ENCODE results near the gene ATP11C.
"Not testable (repeated sequence)": the region's sequence is repeated elsewhere in the genome, so short reads cannot be mapped to it uniquely, and the experiment has no call there.

ATP11C gene

DNA sequence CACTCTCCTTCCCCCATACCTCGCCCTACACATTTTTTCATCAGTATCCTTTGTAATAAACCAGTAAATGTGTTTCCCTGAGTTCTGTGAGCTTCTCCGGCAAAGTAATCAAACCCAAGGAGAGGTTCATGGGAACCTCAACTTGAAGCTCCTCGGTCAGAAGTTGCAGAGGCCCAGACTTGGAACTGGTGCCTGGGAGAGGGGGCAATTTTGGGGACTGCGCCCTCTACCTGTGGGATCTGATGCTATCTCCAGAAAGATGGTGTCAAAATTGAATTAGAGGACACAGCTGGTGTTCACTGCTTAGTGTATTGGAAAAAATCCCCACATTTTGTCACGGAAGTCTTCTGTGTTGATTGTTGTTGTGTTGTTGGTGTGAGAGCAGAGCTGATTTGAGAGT lies 70.6 kb downstream of the ATP11C start:
- DNase-seq (ENCODE audit: low read depth in 2 of 2, low spot score in 1 of 2) = no peak

DNA sequence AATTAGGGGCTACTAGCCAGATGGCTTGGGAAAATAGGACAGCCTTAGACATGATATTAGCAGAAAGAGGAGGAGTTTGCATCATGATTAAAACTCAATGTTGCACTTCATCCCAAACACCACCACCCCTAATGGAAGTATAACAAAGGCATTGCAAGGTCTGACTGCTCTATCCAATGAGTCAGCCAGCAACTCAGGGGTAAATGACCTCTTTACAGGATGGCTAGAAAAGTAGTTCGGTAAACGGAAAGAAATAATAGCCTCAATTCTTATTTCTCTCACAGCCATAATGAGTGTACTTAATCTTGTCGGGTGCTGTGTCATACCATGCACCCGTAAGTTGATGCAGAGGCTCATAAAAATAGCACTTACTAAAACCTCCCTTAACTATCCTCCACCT lies 76.0 kb downstream of the ATP11C start:
- not testable (repeated sequence) for DNase-seq (ENCODE audit: low read depth in 2 of 2, low spot score in 1 of 2)

DNA sequence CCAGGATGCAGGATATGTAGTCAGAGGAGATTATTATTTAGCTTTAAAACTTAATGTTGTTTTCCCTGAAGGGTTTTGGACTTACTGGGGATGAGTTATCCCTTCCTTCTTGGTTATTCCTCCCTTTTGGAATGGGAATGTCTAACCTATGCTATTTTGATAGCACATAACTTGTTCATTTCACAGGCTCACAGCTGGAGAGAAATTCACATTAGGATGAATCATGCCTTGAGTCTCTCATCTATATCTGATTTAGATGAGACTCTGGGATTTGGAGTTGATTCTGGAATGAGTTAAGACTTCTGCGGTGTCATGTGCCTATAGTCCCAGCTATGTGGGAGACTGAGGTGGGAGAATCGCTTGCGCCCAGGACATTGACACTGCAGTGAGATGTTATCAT lies 81.1 kb downstream of the ATP11C start:
- no peak for DNase-seq (ENCODE audit: low read depth in 2 of 2, low spot score in 1 of 2)

DNA sequence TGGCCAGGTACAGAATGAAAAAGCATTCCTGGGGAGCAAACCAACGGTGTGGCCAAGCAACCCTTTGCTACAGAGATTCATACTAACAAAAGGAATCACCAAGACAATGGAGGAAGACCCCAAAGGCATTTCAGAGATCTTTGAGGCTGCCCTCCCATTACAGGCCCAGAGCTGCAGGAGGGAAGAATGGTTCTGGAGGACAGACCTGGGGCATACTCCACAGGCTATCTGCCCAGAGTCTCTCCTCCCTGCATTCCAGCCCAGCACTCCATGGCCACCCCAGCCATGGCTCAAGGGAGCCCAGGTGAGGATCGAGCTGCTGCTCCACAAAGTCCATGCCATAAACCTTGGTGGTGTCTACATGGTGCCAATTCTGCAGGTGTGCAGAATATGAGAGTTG lies 81.9 kb downstream of the ATP11C start:
- DNase-seq (ENCODE audit: low read depth in 2 of 2, low spot score in 1 of 2) = no peak

DNA sequence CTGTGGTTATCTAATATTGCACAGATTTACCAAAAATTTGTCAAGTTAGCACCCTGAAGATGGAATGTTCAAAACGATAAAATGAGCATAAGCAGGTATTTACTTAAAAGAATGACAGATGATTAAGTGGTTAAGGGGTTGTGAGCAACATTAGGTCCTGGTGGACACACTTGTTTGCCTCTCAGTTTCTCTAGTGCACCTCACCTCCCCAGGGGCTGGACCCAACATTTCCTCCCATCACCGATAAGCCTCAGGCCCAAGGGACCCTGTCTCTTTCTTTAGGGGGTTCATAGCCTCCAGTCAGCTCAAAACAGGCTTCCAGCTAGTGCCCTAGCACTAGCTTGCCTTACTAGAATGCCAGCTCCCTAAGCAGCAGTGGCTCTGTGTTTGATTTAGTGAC lies 88.0 kb downstream of the ATP11C start:
- DNase-seq (ENCODE audit: low read depth in 2 of 2, low spot score in 1 of 2) = no peak

DNA sequence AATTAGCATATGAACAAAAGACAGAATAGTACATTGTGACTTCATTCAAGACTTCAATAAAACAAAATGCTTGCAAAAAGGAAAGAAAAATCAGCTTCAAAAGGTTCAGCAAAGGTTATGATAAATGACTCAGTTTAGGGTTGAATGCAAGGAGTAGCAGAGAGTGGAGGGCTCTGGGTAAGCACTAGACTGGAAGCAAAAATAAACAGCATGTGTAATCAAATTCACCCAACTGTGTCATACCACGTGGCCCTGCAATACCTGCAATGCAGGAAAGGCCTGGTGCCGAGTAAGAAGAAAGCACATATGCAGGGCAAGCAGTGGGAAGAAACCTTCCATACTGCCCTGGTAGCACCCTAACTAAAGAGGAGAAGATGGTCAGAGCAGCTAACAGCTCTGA lies 88.7 kb downstream of the ATP11C start:
- DNase-seq (ENCODE audit: low read depth in 2 of 2, low spot score in 1 of 2) = no peak

DNA sequence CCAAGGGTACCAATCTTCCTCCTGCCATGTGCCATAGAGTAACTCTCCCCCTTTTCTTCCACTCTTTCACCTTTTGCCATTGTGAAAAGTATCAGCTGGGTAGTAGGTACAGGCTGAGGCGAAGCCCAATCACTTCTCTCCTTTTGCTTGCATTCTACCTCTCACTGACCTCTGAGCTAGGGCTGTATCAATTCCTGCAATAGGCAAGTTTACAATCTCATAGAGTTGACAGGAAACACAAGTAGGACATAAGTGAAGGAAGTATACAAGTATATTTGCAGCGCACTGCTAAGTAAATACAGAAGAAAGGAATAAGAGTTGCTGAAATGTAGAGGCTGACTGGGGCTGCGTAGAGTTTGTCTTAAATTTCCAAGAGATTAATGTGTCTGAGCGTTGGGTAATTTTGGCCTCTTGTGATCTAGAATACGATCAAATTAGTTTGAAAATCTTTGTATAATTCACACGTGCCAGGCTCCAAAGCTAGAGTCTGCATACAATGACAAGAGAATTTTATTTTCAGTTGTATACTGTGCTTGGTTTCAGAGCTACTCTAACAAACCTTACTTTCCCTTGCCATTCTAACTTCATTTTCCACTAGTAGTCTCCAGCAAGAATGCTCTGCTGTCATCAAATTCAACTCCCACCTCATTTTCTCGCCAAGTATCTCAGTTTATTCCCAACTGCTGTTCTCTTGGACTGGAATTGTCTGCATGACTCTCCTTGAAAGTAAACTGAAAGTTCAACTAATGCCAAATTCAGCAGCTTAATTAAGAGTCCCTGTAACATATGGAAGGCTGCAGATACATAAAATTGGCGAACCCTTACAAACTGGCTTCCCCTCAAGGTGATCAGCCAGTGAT lies 90.3 kb downstream of the ATP11C start:
- DNase-seq (ENCODE audit: low read depth in 2 of 2, low spot score in 1 of 2) = no peak

DNA sequence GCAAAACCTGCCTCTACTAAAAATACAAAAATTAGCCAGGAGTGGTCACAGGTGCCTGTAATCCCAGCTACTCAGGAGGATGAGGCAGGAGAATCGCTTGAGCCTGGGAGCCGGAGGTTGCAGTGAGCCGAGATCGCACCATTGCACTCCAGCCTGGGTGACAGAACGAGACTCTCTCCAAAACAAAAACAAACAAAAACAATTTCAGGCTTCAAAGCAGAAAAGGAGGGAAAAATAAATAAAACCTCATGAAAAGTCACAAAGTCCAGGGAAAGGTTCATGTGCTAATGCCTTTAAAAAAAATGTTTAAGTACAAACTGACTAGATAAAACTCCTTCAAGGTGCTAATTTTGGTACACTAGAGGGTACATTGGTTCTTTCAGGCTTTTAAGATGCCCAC lies 96.5 kb downstream of the ATP11C start:
- DNase-seq (ENCODE audit: low read depth in 2 of 2, low spot score in 1 of 2) = not testable (repeated sequence)

DNA sequence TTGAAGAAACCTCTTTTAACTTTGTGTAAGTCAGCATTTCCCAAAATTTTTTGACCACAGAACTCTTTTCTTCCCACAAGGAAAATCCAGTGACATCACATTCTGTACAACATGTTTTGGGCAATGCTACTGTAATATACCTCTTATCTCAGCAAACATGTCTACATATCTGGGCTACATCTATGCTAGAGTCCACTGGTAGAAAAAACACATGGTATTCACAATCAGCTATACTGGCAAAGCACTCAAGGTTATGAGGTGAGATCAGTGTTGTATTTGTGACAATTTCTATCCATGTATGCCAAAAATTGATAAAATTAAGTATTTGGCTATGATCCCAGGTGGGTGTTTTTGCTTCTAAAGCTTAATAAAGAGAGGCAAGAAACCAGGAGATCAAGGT lies 98.0 kb downstream of the ATP11C start:
- no peak for DNase-seq (ENCODE audit: low read depth in 2 of 2, low spot score in 1 of 2)

DNA sequence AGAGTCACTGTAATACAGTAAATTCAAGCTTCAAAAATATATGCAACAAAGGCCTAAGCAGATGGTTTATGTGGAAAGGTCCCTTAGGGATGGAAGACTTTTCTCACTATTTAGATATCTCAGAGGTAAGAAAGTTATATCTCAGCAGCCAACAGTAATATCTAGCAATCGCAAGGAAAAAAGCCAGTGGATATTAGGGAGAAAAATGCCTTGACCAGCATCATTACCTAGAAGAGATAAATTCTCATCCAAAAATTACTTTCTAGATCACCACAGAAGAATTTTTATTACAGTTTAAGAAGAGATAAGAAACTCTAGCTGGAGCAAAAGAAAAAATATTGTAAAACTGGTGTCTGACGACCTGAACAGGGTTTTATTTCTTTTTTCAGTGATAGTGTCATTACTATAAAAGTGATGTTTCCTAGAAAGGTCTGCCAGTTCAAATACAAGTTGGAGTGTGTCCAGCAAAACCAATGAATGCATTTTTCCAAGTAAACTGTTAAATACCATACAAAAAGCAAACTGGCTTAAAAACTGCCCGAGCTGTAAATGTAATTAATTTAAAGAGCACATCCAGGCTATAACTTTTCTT lies 100.0 kb downstream of the ATP11C start:
- DNase-seq (ENCODE audit: low read depth in 2 of 2, low spot score in 1 of 2) = no peak

DNA sequence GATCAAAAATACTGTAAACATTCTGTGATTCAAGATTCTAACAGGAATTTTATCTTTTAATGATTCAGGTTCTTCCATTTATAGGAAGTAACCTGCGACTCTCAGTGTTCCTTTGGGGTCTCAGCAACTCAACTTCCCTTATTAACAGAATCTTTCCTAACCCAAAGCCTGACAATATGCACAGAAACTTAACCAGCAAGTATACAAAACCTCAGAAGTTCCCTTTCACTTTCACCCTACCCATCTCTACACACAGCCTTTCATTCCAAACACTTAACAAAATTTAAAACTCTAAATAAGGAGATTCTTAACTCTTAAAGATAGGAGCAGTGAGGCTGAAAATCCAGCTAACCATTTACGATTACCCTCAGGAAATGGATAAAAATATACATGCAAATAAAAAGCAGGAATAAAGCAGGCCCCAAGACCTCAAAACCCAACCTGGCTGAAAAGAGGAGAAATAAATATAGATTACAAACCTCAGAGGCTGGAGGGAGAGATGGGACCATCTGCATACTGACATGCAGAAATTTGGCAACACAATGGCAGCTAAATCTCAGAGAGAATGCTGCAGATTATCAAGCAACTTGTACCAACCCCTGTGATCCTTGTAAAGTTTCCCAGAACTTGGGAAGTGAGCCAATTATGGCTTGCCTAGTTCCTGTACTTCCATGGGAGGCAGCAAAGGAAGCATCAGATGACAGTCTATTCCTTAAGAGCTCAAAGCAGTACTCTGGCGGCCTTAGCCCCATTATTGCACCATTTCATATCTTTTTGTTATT lies 101.0 kb downstream of the ATP11C start:
- DNase-seq (ENCODE audit: low read depth in 2 of 2, low spot score in 1 of 2) = no peak

DNA sequence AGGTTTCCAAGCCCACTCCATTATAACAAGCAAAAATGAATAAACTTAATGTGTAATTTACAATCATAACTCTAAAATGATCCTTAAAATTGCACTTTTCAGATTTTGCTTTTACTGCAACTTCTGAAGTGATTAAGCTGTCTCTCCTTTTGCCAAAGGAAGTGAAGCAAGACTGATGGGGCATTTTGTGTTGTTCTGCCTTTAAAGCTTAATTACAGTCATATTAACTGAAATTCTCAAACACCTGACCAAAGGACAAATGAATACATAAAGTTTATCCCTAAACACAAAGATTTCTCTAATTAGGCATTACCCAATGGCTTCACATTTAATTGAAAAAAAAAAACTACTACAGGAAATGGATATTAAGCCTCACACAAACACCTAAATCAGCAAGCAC lies 101.8 kb downstream of the ATP11C start:
- DNase-seq (ENCODE audit: low read depth in 2 of 2, low spot score in 1 of 2) = no peak

DNA sequence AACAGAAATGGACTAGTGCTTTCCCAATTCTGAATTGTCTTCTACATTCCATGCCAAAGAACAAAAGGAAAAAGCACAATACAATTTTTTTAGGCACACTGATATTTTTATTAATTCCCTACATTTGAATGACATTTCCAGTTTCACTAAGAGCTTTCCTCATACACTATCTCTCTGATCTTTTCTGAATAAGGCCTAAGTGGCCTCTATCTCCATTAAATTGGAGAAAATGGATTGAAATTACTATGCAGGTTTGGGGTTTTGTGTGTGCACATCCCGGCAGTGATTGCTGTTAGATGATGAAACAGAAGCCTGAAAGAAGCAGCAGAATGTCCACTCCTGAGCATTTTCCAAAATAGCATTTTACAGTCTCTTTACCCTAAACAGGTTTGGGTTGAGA lies 104.0 kb downstream of the ATP11C start:
- DNase-seq (ENCODE audit: low read depth in 2 of 2, low spot score in 1 of 2) = no peak

DNA sequence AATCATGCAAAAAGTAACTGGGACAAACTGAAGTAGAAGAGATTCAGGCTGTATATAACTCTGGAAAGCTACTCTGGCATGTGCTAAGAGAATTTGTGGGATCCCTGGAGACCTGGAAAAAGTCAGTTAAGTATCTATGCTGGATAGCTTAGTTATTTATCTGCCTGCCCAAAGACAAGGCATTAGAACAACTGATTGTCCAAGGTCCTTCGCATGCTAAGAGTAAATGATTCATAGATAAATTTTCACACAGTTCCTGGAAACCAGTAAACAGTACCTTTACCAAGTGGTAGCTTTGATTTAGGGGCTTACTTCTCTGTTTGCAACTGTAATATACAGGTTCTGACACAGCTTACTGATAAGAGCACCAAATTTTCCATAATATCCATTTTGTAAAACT lies 104.8 kb downstream of the ATP11C start:
- DNase-seq (ENCODE audit: low read depth in 2 of 2, low spot score in 1 of 2) = no peak

DNA sequence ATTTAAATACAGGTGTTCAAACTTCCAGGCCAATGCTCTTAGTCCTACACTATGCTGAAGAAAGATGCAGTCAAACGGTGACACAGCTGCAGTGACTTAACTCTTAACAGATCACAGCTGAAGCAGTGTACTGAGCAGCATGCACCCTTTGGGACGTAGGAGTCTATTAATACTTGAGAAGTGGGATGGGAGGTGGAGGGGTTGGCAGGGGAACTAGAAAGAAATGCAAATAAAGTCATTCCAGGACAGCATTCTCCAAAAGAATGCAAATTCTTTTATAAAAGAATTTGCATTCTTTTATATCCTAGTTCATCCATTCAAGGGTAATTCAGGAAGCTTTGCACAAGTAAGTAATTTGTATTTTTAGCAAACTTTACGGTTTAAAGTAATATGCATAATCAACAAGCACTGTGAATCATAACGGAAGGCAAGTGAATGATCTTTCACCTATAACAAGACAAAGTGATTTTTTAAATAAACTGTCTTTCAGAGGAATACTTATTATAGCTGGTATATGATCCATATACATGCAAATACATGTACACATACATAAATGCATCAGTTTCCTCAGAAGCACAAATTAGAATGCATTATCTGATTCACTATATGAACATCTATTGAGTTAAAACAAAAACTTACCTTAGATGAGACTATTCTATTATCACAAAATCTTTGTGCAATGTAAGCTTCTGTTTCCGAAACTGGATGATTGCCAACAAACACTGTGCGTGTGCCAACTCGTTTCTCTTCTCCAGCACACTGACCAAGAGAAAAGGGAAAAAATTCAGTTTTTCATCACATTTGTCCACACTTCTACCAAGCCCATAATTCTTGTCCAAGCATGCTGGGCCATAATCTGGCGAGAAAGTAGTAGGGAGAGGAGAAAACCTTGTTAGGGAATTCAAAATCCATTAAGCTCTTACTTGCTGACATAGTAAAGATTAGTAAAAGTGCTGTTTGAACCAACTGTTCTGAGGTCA lies 106.5 kb downstream of the ATP11C start:
- no peak for DNase-seq (ENCODE audit: low read depth in 2 of 2, low spot score in 1 of 2)

DNA sequence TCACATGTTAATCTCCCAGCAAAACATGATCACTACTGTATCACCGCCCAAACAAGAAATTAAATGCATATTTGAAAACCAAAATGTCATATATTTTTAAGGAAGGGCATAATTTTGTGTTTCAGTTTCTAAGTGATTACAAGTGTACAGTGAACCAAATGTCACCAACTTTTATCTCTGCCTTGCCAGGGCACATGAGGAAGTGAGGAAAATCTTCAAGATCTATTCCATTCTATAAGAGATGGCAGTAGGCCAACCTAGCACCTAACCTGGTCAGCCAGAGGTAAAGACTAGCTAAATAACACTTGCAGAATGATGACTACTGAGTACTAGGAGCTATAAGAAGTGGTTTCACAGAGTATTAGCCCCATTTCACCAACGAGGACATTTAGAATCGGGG lies 107.2 kb downstream of the ATP11C start:
- DNase-seq (ENCODE audit: low read depth in 2 of 2, low spot score in 1 of 2) = no peak

DNA sequence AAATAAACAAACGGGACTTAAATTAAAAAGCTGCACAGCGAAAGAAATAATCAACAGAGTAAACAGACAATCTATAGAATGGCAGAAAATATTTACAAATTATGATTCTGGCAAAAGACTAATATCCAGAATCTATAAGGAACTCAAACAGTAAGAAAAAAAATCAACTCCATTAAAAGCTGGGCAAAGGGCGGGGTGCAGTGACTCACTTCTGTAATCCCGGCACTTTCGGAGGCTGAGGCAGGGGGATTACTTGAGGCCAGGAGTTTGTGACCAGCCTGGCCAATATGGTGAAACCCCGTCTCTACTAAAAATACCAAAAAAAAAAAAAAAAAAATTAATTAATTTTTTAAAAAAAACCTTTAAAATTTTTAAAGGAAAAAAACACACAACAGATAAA lies 109.0 kb downstream of the ATP11C start:
- DNase-seq (ENCODE audit: low read depth in 2 of 2, low spot score in 1 of 2) = no peak

DNA sequence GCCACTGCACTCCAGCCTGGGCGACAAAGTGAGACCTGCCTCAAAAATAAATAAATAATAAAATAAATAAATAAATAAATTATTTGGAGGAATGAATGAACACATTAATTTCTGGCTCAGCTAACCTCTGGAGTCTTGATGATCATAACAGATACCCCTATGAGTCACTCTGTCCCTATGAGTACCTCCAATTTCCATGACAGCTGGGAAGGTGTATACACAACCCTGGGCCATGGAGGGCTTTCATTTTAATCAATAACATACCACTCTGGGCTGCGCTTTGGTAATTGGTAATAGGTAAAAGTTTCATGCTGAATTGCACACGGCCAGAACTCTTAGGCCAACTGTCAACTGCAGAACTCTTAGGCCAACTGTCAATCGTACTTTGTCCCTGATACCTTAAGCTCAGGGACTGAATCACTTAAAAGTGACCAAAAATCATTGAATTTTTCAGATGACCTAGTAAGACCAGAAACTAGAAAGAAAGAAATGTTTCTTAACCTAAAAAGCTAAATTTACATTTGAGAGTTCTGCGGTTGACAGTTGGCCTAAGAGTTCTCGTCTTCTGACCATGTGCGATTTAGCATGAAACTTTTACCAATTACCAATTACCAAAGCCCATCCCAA lies 112.4 kb downstream of the ATP11C start:
- DNase-seq (ENCODE audit: low read depth in 2 of 2, low spot score in 1 of 2) = no peak

DNA sequence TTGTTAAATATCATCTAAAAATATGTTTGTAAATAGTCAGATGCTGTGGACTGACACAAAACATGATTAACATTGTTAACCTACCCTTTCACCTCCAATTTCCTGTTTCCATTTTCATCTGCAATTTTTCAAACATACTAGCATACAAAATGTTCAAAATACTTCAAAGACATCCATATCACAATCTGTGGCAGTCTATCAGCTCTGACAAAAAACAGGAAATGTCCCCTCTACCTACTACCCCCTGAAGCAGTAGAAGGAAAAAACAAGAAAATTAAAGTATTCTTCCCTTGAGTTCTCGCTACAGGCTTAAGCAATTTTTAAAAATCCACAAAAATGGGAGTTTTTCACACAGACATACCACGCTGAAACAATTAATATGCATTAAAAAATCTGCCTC lies 116.6 kb downstream of the ATP11C start:
- no peak for DNase-seq (ENCODE audit: low read depth in 2 of 2, low spot score in 1 of 2)

DNA sequence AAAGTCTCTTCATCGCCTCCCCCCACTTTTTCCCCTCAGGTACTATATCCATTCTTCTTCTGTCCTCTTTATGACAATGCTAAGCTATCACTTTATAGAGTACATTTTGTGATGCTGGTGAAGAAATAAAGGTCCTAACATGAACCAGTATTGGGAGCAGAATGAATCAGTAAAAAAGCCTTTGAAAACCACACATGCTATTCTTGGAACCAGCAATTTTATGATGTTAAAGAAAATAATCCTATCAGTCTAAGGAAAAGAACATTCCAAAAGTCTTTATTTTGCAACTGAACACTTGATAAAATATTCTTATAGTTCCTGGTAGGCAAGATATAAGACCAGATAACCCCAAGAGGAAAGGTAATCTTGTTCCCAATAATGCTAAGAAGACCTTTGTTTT lies 117.1 kb downstream of the ATP11C start:
- DNase-seq (ENCODE audit: low read depth in 2 of 2, low spot score in 1 of 2) = no peak

Measured in stimulated activated CD8-positive, alpha-beta memory T cell treated with anti-CD3 and anti-CD28 coated beads, Interleukin-4, amount 100 ng/mL, for 4 hours (primary cell).